ENCODE results near the gene ROBO3. TPM values are rescaled to one million over a fixed set of nuclear protein-coding genes. Genes with fewer than 3 reads are reported as not detected.

The ROBO3 gene
- total and polyA plus RNA-seq, 2 donors (not counting 3 experiments of a cell fraction or from before 2014, with no cell fraction given), result 27.1 to 65.4 TPM

GRCh38 chr11:124874571-124875255 lies 9.5 kb downstream of the ROBO3 start:
- BruUV-seq (replicated peaks), result no TSS peak
- peaks cover 33 to 40% of the 10 kb centered on the region in 2 experiments for H3K27me3 ChIP-seq (ENCODE audit: control insufficient read depth in 2 of 2, insufficient read depth in 2 of 2, low read length in 2 of 2)
- intact Hi-C loops (cut with micrococcal nuclease), result no loop called here
- no peaks in the 10 kb centered on the region for H3K9me1 ChIP-seq (replicated peaks; ENCODE audit: control insufficient read depth, extremely low read depth, insufficient read depth, low read length)
- H3K27ac ChIP-seq (ENCODE audit: insufficient read depth, low read depth, low read length), result no peak overlapping the region
- DNase-seq (ENCODE audit: low read depth, low spot score) (no peak), FAIRE-seq (no peak)
- H3K36me3 ChIP-seq (ENCODE audit: control insufficient read depth in 2 of 2, extremely low read depth in 1 of 2, insufficient read depth in 2 of 2, low read length in 2 of 2), result no peaks in the 10 kb centered on the region
- H3K79me2 ChIP-seq (ENCODE audit: control insufficient read depth, insufficient read depth, low read length), result no peaks in the 10 kb centered on the region
- POLR2A ChIA-PET, result no interaction called here
- H3K4me3 ChIP-seq (replicated peaks in 1 of 3; ENCODE audit: insufficient read depth in 1 of 3, low read depth in 1 of 3, low read length in 3 of 3), result no peak overlapping the region
- H3K4me2 ChIP-seq (ENCODE audit: insufficient read depth, low read length), result no peak overlapping the region
- H3K9ac ChIP-seq (replicated peaks; ENCODE audit: extremely low read depth, insufficient read depth, low read length), result no peak overlapping the region
- dilution Hi-C loops (cut with MboI; ENCODE audit: extremely low pct_ligation_motif_present, low sequenced_read_pairs), result no loop called here
- CTCF ChIA-PET, result interaction anchor here (1.1 to 2.0 kb wide), 2 partner anchors 8 to 111 kb away, joined by 5 to 53 read pairs; partner anchors contain the start of gene ROBO3
- no peak overlapping the region for H2AFZ ChIP-seq (ENCODE audit: low read depth, low read length)
- no peaks in the 10 kb centered on the region for H3K9me3 ChIP-seq (replicated peaks; ENCODE audit: control insufficient read depth, insufficient read depth, low read length)
- peaks cover 21% of the 10 kb centered on the region for H3K4me1 ChIP-seq (ENCODE audit: control insufficient read depth, extremely low read depth, insufficient read depth, low read length)
- TF ChIP-seq JUN (IDR thresholded peaks at IDR 0.05; ENCODE audit: borderline replicate concordance, insufficient read depth, insufficient read length, low read depth), result no peak
- no peak for TF ChIP-seq GATA2 (IDR thresholded peaks at IDR 0.05; ENCODE audit: insufficient read depth, insufficient read length, low read depth, low read length)
- no peak for TF ChIP-seq FOS (IDR thresholded peaks at IDR 0.05; ENCODE audit: borderline replicate concordance, insufficient read depth, low read length)
- no peak for TF ChIP-seq CTCF (IDR thresholded peaks at IDR 0.05; ENCODE audit: extremely low read depth in 1 of 2, insufficient read depth in 1 of 2, low read depth in 1 of 2, low read length in 2 of 2)
- no peak for TF ChIP-seq POLR2A (IDR thresholded peaks at IDR 0.05; ENCODE audit: low read depth, low read length)
- H4K20me1 ChIP-seq (replicated peaks; ENCODE audit: control insufficient read depth, extremely low read depth, insufficient read depth, low read length), result no peaks in the 10 kb centered on the region
